ENCODE measurements around the gene CDADC1.

Gene CDADC1

GRCh38 chr13:49297338-49297737 lies 49.6 kb downstream of the CDADC1 start:
- no peak for DNase-seq

- no peak for DNase-seq
These were observed 50.7 kb downstream of the CDADC1 start for GRCh38 chr13:49298416-49298815.

- DNase-seq, result no peak
These were observed 51.3 kb downstream of the CDADC1 start for GRCh38 chr13:49298903-49299605.

- DNase-seq, result no peak
These were observed 52.6 kb downstream of the CDADC1 start for GRCh38 chr13:49300276-49300675.

- DNase-seq, result peak; percentile 39
These were observed 53.2 kb downstream of the CDADC1 start for GRCh38 chr13:49300739-49301589.

GRCh38 chr13:49302222-49302621 lies 54.5 kb downstream of the CDADC1 start:
- no peak for DNase-seq

GRCh38 chr13:49302817-49303216 lies 55.1 kb downstream of the CDADC1 start:
- DNase-seq, result no peak

- DNase-seq, result no peak
These were observed 56.0 kb downstream of the CDADC1 start for GRCh38 chr13:49303533-49304252.

- DNase-seq, result no peak
These were observed 56.6 kb downstream of the CDADC1 start for GRCh38 chr13:49304356-49304755.

GRCh38 chr13:49304763-49305700 lies 57.3 kb downstream of the CDADC1 start:
- DNase-seq, result no peak

GRCh38 chr13:49305792-49306425 lies 58.2 kb downstream of the CDADC1 start:
- DNase-seq, result no peak

GRCh38 chr13:49307365-49307764 lies 59.6 kb downstream of the CDADC1 start:
- no peak for DNase-seq

- no peak for DNase-seq
These were observed 60.6 kb downstream of the CDADC1 start for GRCh38 chr13:49308097-49308875.

- DNase-seq, result no peak
These were observed 61.2 kb downstream of the CDADC1 start for GRCh38 chr13:49308921-49309408.

GRCh38 chr13:49310251-49310650 lies 62.5 kb downstream of the CDADC1 start:
- no peak for DNase-seq

- no peak for DNase-seq
These were observed 64.1 kb downstream of the CDADC1 start for GRCh38 chr13:49311816-49312215.

- DNase-seq, result no peak
These were observed 66.7 kb downstream of the CDADC1 start for GRCh38 chr13:49314344-49314882.

GRCh38 chr13:49315036-49315565 lies 67.4 kb downstream of the CDADC1 start:
- DNase-seq, result no peak

GRCh38 chr13:49315756-49316482 lies 68.2 kb downstream of the CDADC1 start:
- no peak for DNase-seq

- DNase-seq, result no peak
These were observed 71.8 kb downstream of the CDADC1 start for GRCh38 chr13:49319551-49319950.
